HG03354 (cell line): Measurements from ENCODE around the gene METTL5.
"Not testable (repeated sequence)": the region's sequence is repeated elsewhere in the genome, so short reads cannot be mapped to it uniquely, and the experiment has no call there.

Experiments
- ATAC-seq: cut with Tn5 transposase; IDR thresholded peaks from one replicate; pipeline ENCODE4 v1.9.1; 2021; ENCODE audit warnings: mild to moderate bottlenecking; ENCODE audit not compliant: unreplicated experiment, poor library complexity, severe bottlenecking

The METTL5 gene

DNA sequence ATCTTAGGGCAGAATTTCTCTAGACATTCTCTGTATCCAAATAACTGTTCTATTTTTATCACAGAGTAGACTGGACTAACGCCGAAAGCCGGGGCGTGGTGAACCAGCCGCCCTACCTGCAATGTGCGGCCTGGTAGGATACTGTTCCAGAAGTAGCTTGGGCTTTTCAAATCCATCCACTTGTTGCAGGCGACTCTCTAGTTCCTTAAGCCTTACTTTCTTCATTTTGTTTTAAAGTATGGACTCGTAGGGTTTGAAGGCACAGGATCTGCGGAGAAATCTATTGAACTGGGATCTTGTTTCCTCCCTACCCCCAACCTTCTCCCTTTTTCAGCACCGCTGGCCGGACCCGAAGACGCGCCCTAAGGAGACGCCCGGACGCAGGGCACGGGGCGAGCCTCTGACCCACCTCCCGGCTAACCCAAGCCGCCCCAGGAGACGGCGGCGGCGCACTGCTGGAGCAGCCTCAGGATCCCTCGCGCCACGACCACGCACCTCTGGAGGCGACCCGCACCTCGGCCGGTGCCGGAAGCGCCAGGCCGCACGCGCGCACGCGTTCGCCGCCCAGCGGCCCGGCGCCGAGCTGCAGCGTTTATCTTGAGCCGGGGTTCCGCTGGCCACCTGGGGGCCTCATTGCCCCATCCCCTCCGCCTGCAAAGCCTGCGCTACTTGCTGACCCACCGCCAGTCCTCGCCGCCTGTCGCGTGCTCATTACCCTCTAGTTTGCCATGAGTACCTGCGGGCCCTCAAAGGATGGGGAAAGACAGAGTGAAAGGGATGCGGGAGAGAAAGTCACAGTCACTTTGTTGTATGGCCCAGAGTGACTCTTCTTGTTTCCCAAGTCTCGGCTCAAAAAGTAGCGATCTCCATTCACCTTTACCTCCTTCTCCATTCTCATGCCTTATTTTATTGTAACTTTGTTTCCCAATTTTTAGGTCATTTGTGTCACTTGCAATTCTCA lies at the start of gene METTL5:
METTL5 (minus strand) TSS at position 533 of the 961 bp plus-strand sequence; CDS start at position 225, 308 bp downstream.
- ATAC-seq, result peak; percentile 69

DNA sequence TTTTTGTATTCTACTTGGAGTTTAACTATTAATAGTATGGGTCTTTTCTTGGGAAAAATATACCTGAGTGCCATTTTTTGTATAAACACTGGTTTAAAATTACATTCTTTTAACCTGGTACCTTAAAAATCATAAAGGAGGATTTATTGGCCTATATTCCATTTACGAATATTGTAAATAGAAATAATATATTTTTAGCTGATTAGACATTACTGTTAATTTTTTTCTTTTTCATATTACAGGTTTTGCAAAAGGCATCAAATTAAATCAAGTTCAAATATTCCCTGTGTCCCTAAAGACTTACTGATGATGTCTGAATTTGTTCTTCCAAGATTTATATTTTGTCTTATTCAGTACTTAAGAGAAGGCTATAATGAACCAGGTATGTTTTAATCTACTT lies 47.3 kb upstream of the METTL5 start:
- ATAC-seq, result no peak

DNA sequence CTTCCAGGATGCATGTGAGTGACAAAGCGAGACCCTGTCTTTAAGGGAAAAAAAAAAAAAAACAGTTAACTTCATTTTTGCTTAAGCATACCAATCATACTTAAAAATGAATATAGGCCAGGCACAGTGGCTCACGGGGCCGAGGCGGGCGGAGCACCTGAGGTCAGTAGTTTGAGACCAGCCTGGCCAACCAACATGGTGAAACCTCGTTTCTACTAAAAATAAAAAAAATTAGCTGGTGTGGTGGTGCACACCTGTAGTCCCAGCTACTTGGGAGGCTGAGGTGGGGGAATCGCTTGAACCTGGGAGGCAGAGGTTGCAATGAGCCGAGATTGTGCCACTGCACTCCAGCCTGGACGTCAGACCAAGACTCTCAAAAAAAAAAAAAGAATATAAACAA lies 46.7 kb upstream of the METTL5 start:
- ATAC-seq, result not testable (repeated sequence)

DNA sequence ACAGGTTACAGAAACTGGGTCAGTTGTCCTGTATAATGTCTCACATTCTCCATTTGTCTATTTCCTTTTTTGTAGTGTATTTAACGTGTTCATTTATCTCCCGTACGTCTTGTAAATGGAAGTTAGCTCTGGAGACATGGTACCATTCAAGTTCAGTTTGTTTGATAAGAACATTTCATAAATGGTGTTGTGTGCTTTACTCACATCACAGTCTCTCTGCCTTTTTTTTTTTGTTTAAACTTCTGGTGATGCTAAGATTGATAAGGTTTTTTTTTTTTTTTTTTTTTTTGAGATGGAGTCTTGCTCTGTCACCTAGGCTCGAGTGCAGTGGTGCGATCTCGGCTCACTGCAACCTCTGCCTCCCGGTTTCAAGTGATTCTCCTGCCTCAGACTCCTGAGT lies 44.2 kb upstream of the METTL5 start:
- no peak for ATAC-seq

DNA sequence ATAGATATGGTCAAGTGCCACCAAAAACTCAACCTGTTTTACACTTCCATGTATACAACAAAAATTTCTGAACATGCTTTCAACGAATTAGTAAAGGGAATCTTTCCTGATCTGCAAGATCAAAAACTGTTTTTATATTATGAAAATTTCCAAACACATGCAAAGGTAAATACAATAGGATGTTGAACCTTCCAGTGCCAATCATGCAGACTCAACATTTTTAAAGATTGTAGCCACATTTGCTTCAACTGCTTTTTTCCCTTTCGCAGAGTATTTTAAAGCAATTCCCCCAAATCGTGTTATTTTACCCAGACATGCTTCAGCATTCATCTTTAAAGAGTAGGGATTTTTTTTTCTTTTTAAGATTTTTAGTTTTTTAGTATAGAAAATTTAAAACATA lies 42.9 kb upstream of the METTL5 start:
- ATAC-seq, result no peak

DNA sequence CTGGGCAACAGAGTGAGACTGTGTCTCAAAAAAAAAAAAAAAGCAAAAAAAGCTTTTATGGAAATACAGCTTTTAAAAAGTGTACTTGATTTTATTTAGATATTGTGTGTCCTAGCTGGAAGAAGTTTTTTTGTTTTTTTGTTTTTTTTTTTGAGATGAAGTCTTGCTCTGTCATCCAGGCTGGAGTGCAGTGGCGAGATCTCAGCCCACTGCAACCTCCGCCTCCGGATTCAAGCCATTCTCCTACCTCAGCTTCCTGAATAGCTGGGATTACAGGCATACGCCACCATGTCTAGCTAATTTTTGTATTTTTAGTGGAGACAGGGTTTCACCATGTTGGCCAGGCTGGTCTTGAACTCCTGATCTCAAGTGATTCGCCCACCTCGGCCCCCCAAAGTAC lies 41.5 kb upstream of the METTL5 start:
- not testable (repeated sequence) for ATAC-seq

DNA sequence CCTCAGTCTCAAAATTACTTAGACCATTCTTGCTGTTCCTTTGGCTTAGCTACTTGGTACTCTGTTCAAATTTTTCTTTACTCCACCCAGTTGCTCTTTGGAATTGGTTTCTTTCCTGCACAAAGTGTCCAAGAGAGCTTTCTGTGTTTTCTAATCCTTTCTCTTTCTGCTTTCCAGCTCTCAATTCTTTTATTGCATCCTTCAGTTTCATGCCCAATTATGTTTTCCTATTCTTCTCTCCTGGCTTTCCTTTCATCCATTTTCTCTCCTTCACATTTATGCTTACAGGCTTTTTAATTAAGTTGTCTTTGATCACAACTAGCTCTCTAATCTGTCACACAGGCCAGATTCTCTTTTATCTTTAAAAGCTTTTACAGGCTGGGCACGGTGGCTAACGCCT lies 40.8 kb upstream of the METTL5 start:
- no peak for ATAC-seq

DNA sequence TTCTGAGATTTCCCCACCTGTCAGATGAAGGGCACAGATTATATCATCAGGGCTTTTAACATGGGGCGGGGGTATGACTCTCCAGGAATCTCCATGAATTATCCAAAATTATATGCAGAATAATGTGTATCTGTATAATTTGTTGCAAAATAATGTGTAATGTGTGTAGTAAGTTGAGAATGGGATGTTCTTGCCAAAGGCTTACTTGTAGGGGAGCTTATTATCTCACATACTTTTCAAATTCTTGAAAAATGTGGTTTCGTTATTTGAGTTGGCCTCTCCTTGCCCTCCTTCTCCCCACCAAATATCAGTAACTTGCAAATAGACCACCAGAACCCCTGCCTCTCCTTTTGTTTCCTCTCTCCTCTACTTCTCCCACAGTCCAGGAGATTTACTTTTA lies 38.1 kb upstream of the METTL5 start:
- no peak for ATAC-seq

DNA sequence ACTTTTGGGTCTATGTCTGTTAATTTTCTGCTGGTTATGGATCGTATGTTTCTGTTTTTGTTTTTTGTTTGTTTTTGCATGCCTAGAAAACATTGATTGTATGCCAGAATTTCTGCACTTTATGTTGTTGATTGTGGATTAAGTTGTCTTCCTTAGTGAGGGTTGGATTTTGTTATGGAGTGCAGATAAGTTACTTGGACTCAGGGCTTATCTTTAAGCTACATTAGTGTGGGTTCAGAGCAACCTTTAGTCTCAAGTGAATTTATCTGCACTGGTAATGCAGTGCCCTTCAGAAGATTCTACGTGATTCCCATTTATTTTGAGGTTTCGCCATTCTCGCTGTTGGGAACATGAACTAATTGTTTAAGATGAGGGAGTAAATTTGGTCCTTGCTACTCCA lies 35.4 kb upstream of the METTL5 start:
- no peak for ATAC-seq

DNA sequence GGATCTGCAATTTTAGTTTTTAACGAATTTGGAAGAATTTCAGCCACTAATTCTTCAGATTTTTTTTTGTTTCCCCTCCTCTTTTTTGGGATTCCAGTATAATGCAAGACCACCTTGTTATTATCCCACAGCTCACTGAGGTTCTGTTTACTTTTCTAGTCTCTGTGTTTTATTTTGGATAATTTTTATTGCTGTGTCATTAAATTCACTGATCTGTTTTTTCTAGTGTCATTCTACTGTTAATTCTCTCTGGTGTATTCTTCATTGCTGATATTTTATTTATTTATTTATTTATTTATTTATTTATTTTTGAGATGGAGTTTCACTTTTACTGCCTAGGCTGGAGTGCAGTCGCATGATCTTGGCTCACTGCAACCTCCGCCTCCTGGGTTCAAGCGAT lies 34.7 kb upstream of the METTL5 start:
- no peak for ATAC-seq

DNA sequence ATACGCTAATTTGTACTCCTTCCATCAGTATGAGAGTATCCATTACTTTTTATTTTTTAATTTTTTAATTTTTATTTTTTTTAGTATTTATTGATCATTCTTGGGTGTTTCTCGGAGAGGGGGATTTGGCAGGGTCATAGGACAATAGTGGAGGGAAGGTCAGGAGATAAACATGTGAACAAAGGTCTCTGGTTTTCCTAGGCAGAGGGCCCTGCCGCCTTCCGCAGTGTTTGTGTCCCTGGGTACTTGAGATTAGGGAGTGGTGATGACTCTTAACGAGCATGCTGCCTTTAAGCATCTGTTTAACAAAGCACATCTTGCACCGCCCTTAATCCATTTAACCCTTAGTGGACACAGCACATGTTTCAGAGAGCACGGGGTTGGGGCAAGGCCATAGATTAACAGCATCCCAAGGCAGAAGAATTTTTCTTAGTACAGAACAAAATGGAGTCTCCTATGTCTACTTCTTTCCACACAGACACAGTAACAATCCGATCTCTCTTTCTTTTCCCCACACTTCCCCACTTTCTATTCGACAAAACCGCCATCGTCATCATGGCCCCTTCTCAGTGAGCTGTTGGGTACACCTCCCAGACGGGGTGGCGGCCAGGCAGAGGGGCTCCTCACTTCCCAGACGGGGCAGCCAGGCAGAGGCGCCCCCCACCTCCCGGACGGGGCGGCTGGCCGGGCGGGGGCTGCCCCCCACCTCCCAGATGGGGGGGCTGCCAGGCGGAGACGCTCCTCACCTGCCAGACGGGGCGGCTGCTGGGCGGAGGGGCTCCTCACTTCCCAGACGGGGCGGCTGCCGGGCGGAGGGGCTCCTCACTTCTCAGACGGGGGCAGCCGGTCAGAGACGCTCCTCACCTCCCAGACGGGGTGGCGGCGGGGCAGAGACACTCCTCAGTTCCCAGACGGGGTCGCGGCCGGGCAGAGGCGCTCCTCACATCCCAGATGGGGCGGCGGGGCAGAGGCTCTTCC lies 30.9 kb upstream of the METTL5 start:
- not testable (repeated sequence) for ATAC-seq

DNA sequence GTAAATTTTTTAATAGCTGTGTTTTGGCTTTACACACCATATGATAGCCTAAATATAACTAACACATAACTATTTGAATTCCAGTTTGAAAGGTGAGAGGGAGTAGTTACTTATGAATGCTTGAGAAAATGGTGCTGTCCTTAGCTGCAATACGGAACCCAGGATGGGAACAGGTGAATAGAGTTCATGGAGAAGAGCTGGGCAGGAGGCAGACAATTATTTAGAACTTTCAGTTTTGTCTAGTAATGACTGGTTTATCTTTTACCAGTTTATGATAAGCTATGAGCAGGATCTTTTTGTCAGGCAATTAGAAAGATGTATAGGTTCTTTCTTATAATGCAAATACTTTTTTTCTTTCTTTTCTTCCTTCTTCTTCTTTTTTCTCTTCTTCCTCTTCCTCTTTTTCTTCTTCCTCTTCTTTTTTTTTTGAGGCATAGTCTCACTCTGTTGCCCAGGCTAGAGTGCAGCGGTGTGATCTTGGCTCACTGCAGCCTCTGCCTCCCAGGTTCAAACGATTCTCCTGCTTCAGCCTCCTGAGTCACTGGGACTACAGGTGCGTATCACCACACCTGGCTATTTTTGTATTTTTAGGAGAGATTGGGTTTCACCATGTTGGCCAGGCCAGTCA lies 28.4 kb upstream of the METTL5 start:
- ATAC-seq, result no peak

DNA sequence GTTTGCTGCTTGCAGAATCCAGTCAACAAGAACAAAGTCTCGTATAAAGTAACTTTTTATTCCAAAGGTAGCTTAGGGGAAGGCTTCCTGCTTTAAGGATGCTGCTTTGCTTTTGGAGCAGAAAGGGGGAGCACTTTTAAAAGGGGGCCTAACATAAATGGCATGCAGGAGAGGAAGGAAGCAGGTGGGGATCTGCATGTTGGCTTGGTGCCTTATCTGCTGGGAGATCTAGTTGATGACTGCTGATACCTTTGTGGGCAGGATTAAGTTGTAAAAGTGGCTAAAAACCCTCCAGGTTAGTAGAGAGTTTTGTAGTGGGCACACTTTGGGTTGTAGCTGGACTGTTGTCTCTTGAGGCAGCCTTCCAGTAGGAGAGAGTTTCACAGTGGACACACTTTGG lies 25.0 kb upstream of the METTL5 start:
- no peak for ATAC-seq

DNA sequence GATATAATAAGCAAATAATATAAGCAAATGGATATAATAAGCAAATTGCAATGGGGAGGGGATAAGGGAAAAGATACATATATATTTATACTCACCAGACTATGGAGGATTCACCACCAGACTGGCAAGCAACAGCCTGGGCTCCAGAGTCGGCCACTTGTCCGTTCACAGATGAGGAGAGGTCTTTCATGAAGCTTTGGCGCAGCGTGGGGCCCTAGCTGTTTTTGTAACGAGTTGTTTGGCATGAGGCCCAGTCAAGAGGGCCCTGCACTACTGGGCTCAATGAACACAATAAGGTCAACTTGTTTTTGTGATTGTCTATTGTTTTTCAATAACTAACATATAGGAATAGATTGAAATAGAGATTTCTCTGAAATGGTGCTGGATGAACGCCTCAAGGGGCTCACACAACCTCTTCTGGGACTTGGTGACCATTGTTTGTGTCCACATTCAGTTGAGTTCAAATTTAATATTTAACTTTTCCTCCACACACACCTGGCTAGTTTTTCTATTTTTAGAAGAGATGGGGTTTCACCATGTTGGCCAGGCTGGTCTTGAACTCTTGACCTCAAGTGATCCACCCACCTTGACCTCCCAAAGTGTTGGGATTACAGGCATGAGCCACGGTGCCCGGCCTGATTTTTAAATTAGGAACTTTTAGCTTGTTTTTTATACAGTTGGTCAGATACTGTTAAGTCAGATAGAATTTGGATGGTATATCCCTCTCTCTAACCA lies 24.4 kb upstream of the METTL5 start:
- ATAC-seq, result not testable (repeated sequence)

DNA sequence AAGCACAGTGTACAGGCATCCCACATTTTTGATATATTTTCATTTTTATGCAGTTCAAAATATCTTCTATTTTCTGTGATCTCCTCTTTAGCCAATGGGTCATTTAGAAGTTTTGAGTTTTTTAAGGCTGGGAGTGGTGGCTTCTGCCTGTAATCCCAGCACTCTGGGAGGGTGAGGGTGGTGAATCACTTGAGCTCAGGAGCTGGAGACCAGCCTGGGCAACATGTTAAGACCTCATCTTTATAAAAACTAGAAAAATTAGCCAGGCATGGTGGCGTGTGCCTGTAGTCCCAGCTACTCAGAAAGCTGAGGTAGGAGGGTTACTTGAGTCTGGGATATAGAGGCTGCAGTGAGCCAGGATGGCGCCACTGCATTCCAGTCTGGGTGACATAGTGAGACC lies 20.3 kb upstream of the METTL5 start:
- ATAC-seq, result no peak

DNA sequence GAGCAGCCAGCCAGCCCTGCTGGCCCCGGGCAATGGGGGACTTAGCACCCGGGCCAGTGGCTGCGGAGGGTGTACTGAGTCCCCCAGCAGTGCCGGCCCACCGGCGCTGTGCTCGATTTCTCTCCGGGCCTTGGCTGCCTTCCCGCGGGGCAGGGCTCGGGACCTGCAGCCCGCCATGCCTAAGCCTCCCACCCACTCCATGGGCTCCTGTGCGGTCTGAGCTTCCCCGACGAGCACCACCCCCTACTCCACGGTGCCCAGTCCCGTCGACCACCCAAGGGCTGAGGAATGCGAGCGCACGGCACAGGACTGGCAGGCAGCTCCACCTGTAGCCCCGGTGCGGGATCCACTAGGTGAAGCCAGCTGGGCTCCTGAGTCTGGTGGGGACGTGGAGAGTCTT lies 16.9 kb upstream of the METTL5 start:
- not testable (repeated sequence) for ATAC-seq

DNA sequence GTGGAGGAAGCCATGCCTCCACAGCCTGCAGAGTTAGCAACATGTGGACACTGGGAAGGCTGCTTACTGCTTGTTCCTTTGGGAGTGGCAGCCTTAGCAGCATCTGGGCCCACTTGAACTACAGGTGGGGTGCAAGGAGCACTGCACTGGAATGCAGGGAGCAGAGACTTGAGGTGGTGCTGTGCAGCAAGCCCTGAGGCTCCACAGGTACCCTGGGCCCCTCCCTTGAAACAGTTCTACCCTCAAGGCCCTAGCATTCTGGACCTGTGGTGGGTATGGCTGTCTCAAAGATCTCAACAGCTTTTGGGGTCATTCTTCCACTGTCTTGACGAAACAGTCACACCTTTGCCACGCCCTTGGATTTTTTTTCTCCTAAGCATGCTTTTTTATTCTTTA lies 16.0 kb upstream of the METTL5 start:
- ATAC-seq, result no peak

DNA sequence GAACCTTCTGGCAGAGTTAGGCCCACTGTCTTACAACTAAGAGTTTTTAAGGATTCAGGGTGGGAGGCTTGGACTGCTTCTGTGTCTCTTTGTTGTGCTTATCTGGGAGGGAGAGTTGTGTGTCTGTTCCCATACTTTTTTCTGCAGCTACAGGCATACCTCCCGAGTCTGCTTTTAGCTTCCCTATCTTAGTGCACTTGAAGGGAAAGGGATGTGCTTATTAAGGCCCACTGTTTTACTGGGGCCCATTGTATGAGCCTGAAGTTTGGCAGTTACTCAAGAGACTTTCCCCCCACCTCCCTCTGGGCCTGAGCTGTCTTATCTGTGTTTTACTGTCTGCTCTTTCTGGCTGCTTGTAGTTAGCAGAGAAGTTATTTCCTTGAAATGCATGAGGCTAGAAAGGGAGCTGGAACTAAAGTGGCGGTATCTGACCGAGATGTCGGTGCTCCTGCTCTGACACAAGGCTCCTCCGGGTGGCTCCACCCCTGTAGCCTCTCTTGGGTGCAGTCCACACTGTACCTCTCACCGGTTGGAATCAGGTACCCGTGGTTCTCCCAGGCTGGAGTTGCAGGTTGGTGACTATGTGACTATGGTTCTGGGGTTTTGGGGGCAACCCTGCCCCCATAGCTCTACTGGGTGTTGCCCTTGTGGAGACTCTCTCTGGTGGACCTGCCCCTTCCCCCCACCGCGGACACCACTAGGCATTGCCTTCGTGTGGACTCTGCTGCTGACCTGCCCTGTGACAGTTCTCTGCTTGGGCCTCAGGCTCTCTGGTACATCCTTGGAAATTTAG lies 15.4 kb upstream of the METTL5 start:
- ATAC-seq, result no peak
